GM23338 (cell line): ENCODE results near the gene SPATC1L. TPM values are rescaled to one million over a fixed set of nuclear protein-coding genes. Genes with fewer than 3 reads are reported as not detected.

Experiments used
- ATAC-seq: fragments of 200-7000 bp; cut with Tn5 transposase; 3 replicates; pipeline ENCODE4 v1.9.1; 2020
- DNase-seq: peaks from one replicate; pipeline ENCODE4 v3.0.0-alpha.2; 2015; ENCODE audit warnings: low spot score
- H2AFZ ChIP-seq: fragments of 200-600 bp; sonication (generic); 2 replicates; pipeline ENCODE4 v1.8.0; 2016; ENCODE audit warnings: antibody characterized with exemption, mild to moderate bottlenecking, moderate library complexity
- H3F3A ChIP-seq: fragments of 200-600 bp; sonication (generic); replicated peaks from 2 replicates; pipeline ENCODE4 v1.8.0; 2017; ENCODE audit warnings: antibody characterized with exemption, mixed run types, low read depth
- H3K27ac ChIP-seq: fragments of 200-600 bp; sonication (generic); 2 replicates; pipeline ENCODE4 v1.6.1; 2016; ENCODE audit warnings: low read depth
- H3K27me3 ChIP-seq: fragments of 200-600 bp; sonication (generic); 2 replicates; pipeline ENCODE4 v1.8.0; 2016; ENCODE audit warnings: mild to moderate bottlenecking, mixed run types, moderate library complexity; ENCODE audit not compliant: insufficient read depth
- H3K36me3 ChIP-seq: fragments of 200-600 bp; sonication (generic); 2 replicates; pipeline ENCODE4 v1.8.0; 2016; ENCODE audit warnings: mild to moderate bottlenecking; ENCODE audit not compliant: insufficient read depth
- H3K4me1 ChIP-seq: fragments of 200-600 bp; sonication (generic); 2 replicates; pipeline ENCODE4 v1.8.0; 2016; ENCODE audit warnings: mild to moderate bottlenecking, moderate library complexity; ENCODE audit not compliant: insufficient read depth
- H3K4me2 ChIP-seq: fragments of 200-600 bp; sonication (generic); 2 replicates; pipeline ENCODE4 v1.7.1; 2017; ENCODE audit warnings: mixed run types
- H3K4me3 ChIP-seq: fragments of 200-600 bp; sonication (generic); 2 replicates; pipeline ENCODE4 v1.6.1; 2016; ENCODE audit warnings: mixed run types
- H3K79me2 ChIP-seq: fragments of 200-600 bp; sonication (generic); replicated peaks from 2 replicates; pipeline ENCODE4 v1.8.0; 2017; ENCODE audit warnings: mild to moderate bottlenecking; ENCODE audit not compliant: insufficient read depth
- H3K9me2 ChIP-seq: fragments of 200-600 bp; sonication (generic); 2 replicates; pipeline ENCODE4 v1.8.0; 2017; ENCODE audit not compliant: insufficient read depth
- H4K20me1 ChIP-seq: fragments of 200-600 bp; sonication (generic); replicated peaks from 2 replicates; pipeline ENCODE4 v1.8.0; 2017; ENCODE audit warnings: mild to moderate bottlenecking; ENCODE audit not compliant: insufficient read depth
- H3K27ac Mint-ChIP-seq: 2 replicates; pipeline ENCODE4 v1.8.0; 2020; ENCODE audit warnings: inconsistent platforms, mild to moderate bottlenecking, moderate library complexity, mixed read lengths
- H3K27me3 Mint-ChIP-seq: 3 replicates; pipeline ENCODE4 v1.8.0; 2022; ENCODE audit warnings: low read depth, mild to moderate bottlenecking, moderate library complexity, mixed read lengths, inconsistent platforms; ENCODE audit not compliant: insufficient read depth, poor library complexity
- H3K36me3 Mint-ChIP-seq: 3 replicates; pipeline ENCODE4 v1.8.0; 2021; ENCODE audit warnings: low read depth, mild to moderate bottlenecking, inconsistent platforms, moderate library complexity, mixed read lengths
- H3K4me1 Mint-ChIP-seq: 3 replicates; pipeline ENCODE4 v1.8.0; 2020; ENCODE audit warnings: mild to moderate bottlenecking, inconsistent platforms, mixed read lengths
- H3K4me3 Mint-ChIP-seq: 3 replicates; pipeline ENCODE4 v1.8.0; 2021; ENCODE audit warnings: moderate library complexity, mild to moderate bottlenecking, inconsistent platforms, mixed read lengths
- H3K9me3 Mint-ChIP-seq: 3 replicates; pipeline ENCODE4 v1.8.0; 2020; ENCODE audit warnings: moderate library complexity, mild to moderate bottlenecking, inconsistent platforms, mixed read lengths
- CREB1 ChIP-seq: fragments of 250-450 bp; sonication (Bioruptor Pico); IDR thresholded peaks from 2 replicates; pipeline ENCODE4 v1.5.0; 2020; ENCODE audit warnings: low read depth, mild to moderate bottlenecking, moderate library complexity
- ETS1 ChIP-seq: IDR thresholded peaks from 2 replicates; pipeline ENCODE4 v1.6.1; 2016; ENCODE audit warnings: antibody characterized with exemption
- EZH2 ChIP-seq: fragments of 200-600 bp; sonication (generic); IDR thresholded peaks from one replicate; pipeline ENCODE4 v1.8.0; 2017; ENCODE audit warnings: antibody characterized with exemption, mild to moderate bottlenecking, low read depth; ENCODE audit not compliant: unreplicated experiment
- EZH2phosphoT487 ChIP-seq: fragments of 200-600 bp; sonication (generic); IDR thresholded peaks from one replicate; pipeline ENCODE4 v1.8.1; 2018; ENCODE audit warnings: antibody characterized with exemption; ENCODE audit not compliant: unreplicated experiment
- JUNB ChIP-seq: IDR thresholded peaks from one replicate; pipeline ENCODE4 v1.6.1; 2016; ENCODE audit warnings: antibody characterized with exemption; ENCODE audit not compliant: unreplicated experiment
- NANOG ChIP-seq: IDR thresholded peaks from 2 replicates; pipeline ENCODE4 v1.6.1; 2016; ENCODE audit warnings: antibody characterized with exemption, borderline replicate concordance
- POLR2AphosphoS5 ChIP-seq: IDR thresholded peaks from 2 replicates; pipeline ENCODE4 v1.6.1; 2016; ENCODE audit warnings: antibody characterized with exemption, low read depth
- REST ChIP-seq: IDR thresholded peaks from one replicate; pipeline ENCODE4 v1.6.1; 2018; ENCODE audit warnings: antibody characterized with exemption; ENCODE audit not compliant: unreplicated experiment
- STAT1 ChIP-seq: IDR thresholded peaks from one replicate; pipeline ENCODE4 v1.6.1; 2016; ENCODE audit warnings: antibody characterized with exemption; ENCODE audit not compliant: unreplicated experiment
- ZNF114 ChIP-seq: fragments of 250-450 bp; sonication (Bioruptor Pico); IDR thresholded peaks from 2 replicates; pipeline ENCODE4 v1.5.0; 2020; ENCODE audit warnings: mild to moderate bottlenecking, moderate library complexity
- ZNF331 ChIP-seq: fragments of 250-450 bp; sonication (Bioruptor Pico); IDR thresholded peaks from 2 replicates; pipeline ENCODE4 v1.5.0; 2020; ENCODE audit warnings: low read depth, mild to moderate bottlenecking, moderate library complexity
- ZNF462 ChIP-seq: fragments of 250-450 bp; sonication (Bioruptor Pico); IDR thresholded peaks from 2 replicates; pipeline ENCODE4 v1.5.0; 2020; ENCODE audit warnings: mild to moderate bottlenecking, moderate library complexity
- polyA plus RNA-seq: library from polyadenylated mRNA; unstranded; fragments of >200 nt; fragmentation: Nextera tagmentation; extraction: Ambion mirVana; gene quantifications from 2 replicates; pipeline ENCODE4 v1.2.1, GENCODE V29; 2016
- total RNA-seq: library from RNA; depleted of rRNA; stranded (reverse); fragments of >200 nt; shearing (Covaris generic); gene quantifications from 2 replicates; pipeline ENCODE4 v1.2.3, GENCODE V29; 2014

SPATC1L gene
- total and polyA plus RNA-seq, 2 experiments from 2014 or later, result 37.6 to 70.2 TPM

GRCh38 chr21:46163380-46163779, 20.9 kb downstream of the SPATC1L start:
- H3K9me2 ChIP-seq, result no peaks in the 10 kb centered on the region
- no peak overlapping the region for H2AFZ ChIP-seq
- 0 out of 2 replicates have a peak, but pooled peaks cover 4% of the 10 kb centered on the region for H3F3A ChIP-seq
- no peak overlapping the region for H3K4me2 ChIP-seq
- no peaks in the 10 kb centered on the region for H3K27me3 ChIP-seq
- peaks cover 20% of the 10 kb centered on the region for H3K79me2 ChIP-seq
- no peak overlapping the region for H3K4me3 ChIP-seq
- no peaks in the 10 kb centered on the region for H3K36me3 ChIP-seq
- peaks cover 10% of the 10 kb centered on the region for H4K20me1 ChIP-seq
- Mint-ChIP-seq H3K27me3 (peaks cover 30% of the 10 kb centered on the region), H3K4me1 (no peaks in the 10 kb centered on the region), H3K36me3 (peaks cover 53% of the 10 kb centered on the region), H3K9me3 (peaks cover 20% of the 10 kb centered on the region), H3K27ac (no peak overlapping the region), H3K4me3 (no peak overlapping the region)
- no peak for DNase-seq
- no peaks in the 10 kb centered on the region for H3K4me1 ChIP-seq
- ATAC-seq, result no peak
- no peak overlapping the region for H3K27ac ChIP-seq
- no peak for TF ChIP-seq NANOG
- TF ChIP-seq REST, result no peak
- no peak for TF ChIP-seq ZNF331
- TF ChIP-seq EZH2, result no peak
- TF ChIP-seq ZNF114 (CRISPR knock-in tag), result no peak
- TF ChIP-seq POLR2AphosphoS5, result no peak
- no peak for TF ChIP-seq ZNF462 (CRISPR knock-in tag)
- no peak for TF ChIP-seq EZH2phosphoT487
- TF ChIP-seq ETS1, result no peak
- TF ChIP-seq CREB1 (CRISPR knock-in tag), result no peak
- no peak for TF ChIP-seq STAT1
- TF ChIP-seq JUNB, result no peak
